22Rv1 (cell line): ENCODE measurements around the gene PRSS33.

Source experiments
- H3K27ac ChIP-seq: fragments of 450-650 bp; 2 replicates; pipeline ENCODE4 v1.5.1; 2017
- CTCF ChIP-seq: fragments of 450-650 bp; IDR thresholded peaks from 2 replicates; pipeline ENCODE4 v1.5.1; 2017; ENCODE audit warnings: mild to moderate bottlenecking
- ZFX ChIP-seq: fragments of 450-650 bp; IDR thresholded peaks from 2 replicates; pipeline ENCODE4 v1.6.1; 2017; ENCODE audit warnings: antibody characterized with exemption, borderline replicate concordance

PRSS33 gene

GRCh38 chr16:2744711-2745110 lies 42.6 kb downstream of the PRSS33 start:
- no peak overlapping the region for H3K27ac ChIP-seq
- TF ChIP-seq ZFX (no peak), CTCF (no peak)

DNA sequence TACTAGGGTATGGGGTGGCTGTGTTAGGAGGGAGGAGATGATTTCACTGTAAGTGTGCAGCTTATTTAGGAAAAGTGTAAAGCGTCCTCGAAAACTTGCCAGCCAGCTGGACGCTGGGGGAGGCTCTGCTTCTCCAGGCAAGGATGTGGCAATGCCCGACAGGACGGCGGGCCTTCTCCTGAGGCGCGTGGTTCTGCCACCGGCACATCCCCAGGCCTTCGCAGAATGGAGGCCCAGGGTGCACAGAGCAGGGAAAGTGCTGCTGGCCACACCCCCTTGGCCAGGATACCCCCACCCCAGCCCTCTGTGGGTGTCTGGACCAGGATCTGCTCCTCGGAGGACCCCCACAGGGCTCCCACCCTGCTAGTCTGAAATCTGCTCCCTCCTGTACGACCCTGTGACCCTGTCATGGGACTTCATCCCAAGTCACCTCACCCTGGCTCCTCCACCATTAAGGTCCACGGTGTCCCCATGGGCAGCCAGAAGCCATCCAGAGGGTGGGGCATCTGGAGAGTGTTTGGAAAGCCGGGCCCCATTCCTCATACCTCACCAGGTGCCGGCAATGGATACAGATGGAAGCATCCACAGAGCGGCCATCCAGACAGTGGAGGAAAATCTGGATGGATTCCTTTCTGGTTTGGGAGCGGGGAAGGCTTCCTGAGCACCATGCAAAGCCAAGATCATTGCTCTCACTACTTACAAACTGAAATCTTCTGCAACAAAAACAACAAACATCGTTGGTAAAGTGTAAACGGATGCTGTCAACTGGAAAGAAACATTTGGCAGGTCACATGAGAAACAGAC lies 44.2 kb downstream of the PRSS33 start:
- no peak overlapping the region for H3K27ac ChIP-seq
- TF ChIP-seq ZFX (no peak), CTCF (no peak)

GRCh38 chr16:2742323-2743006 lies 44.9 kb downstream of the PRSS33 start:
- TF ChIP-seq CTCF (no peak), ZFX (no peak)
- H3K27ac ChIP-seq: no peak overlapping the region

GRCh38 chr16:2741168-2741567 lies 46.2 kb downstream of the PRSS33 start:
- H3K27ac ChIP-seq: no peak overlapping the region
- no peak for TF ChIP-seq CTCF

DNA sequence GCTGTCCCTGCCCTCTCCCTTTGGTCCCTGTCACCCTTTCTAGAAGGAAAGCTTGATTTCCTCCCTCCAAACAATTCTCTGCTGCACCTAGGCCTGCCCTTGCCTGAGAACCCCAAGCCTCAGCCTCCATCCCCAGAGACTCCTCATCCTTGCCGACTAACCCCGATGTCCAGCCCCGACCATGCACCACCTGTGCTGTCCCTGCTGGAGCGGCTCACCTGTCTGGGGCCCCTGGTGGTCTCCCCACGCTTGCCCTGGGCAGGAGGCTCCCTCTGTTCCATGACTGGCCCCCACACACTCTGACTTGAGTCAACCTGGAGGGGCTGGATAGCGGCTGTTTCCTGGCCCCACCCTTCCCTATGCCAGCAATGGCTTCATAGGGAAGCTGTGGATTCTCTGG lies 46.9 kb downstream of the PRSS33 start:
- no peak overlapping the region for H3K27ac ChIP-seq
- TF ChIP-seq CTCF (no peak), ZFX (no peak)

DNA sequence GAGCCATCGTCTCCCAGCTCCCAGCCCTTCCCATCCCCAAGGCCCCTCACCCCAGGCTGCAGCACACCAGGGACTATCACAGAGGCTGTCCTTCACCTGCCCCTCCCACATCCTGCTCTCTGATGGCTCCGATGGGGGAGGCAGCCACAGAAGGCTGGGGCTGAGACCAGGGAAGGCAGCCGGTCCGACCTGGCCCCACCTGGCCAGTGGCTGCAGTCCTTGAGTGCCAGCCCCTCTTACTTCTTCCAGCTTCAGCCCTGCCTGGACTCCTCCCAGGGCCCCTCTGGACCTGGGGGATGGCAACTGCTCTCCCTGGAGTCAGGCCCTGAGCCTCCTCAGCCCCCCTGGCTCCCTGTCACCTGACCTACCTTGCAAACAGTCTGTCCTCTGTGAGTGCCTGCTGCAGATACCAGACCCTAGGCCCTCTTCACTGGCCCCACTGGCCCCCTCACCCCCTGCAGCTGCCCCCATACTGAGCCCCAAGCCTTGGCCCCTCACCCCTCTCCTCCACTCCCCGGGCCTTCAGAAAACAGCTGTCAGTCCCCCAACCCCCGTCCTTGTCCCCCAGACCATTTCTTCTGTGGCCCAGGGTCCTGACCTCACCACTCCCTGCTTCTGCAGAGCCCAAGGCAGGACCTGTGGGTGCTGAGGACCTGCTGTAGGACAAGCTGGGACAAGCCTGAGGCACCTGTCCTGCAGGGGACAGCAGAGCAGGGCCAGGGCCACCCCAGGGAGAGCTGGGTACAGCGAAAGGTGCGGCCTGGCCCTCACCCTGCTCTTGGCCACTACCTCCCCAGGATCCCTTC lies 47.5 kb downstream of the PRSS33 start:
- no peak for TF ChIP-seq CTCF
- TF ChIP-seq ZFX: no peak
- H3K27ac ChIP-seq: no peak overlapping the region
